GM23338 (cell line): Measurements from ENCODE around the gene ZNF281. TPM values are rescaled to one million over a fixed set of nuclear protein-coding genes. Genes with fewer than 3 reads are reported as not detected.

Source experiments
- ATAC-seq: fragments of 200-7000 bp; cut with Tn5 transposase; 3 replicates; pipeline ENCODE4 v1.9.1; 2020
- DNase-seq: peaks from one replicate; pipeline ENCODE4 v3.0.0-alpha.2; 2015; ENCODE audit warnings: low spot score
- H2AFZ ChIP-seq: fragments of 200-600 bp; sonication (generic); 2 replicates; pipeline ENCODE4 v1.8.0; 2016; ENCODE audit warnings: antibody characterized with exemption, mild to moderate bottlenecking, moderate library complexity
- H3F3A ChIP-seq: fragments of 200-600 bp; sonication (generic); replicated peaks from 2 replicates; pipeline ENCODE4 v1.8.0; 2017; ENCODE audit warnings: antibody characterized with exemption, mixed run types, low read depth
- H3K27ac ChIP-seq: fragments of 200-600 bp; sonication (generic); 2 replicates; pipeline ENCODE4 v1.6.1; 2016; ENCODE audit warnings: low read depth
- H3K27me3 ChIP-seq: fragments of 200-600 bp; sonication (generic); 2 replicates; pipeline ENCODE4 v1.8.0; 2016; ENCODE audit warnings: mild to moderate bottlenecking, mixed run types, moderate library complexity; ENCODE audit not compliant: insufficient read depth
- H3K36me3 ChIP-seq: fragments of 200-600 bp; sonication (generic); 2 replicates; pipeline ENCODE4 v1.8.0; 2016; ENCODE audit warnings: mild to moderate bottlenecking; ENCODE audit not compliant: insufficient read depth
- H3K4me1 ChIP-seq: fragments of 200-600 bp; sonication (generic); 2 replicates; pipeline ENCODE4 v1.8.0; 2016; ENCODE audit warnings: mild to moderate bottlenecking, moderate library complexity; ENCODE audit not compliant: insufficient read depth
- H3K4me2 ChIP-seq: fragments of 200-600 bp; sonication (generic); 2 replicates; pipeline ENCODE4 v1.7.1; 2017; ENCODE audit warnings: mixed run types
- H3K4me3 ChIP-seq: fragments of 200-600 bp; sonication (generic); 2 replicates; pipeline ENCODE4 v1.6.1; 2016; ENCODE audit warnings: mixed run types
- H3K79me2 ChIP-seq: fragments of 200-600 bp; sonication (generic); replicated peaks from 2 replicates; pipeline ENCODE4 v1.8.0; 2017; ENCODE audit warnings: mild to moderate bottlenecking; ENCODE audit not compliant: insufficient read depth
- H3K9me2 ChIP-seq: fragments of 200-600 bp; sonication (generic); 2 replicates; pipeline ENCODE4 v1.8.0; 2017; ENCODE audit not compliant: insufficient read depth
- H4K20me1 ChIP-seq: fragments of 200-600 bp; sonication (generic); replicated peaks from 2 replicates; pipeline ENCODE4 v1.8.0; 2017; ENCODE audit warnings: mild to moderate bottlenecking; ENCODE audit not compliant: insufficient read depth
- H3K27ac Mint-ChIP-seq: 2 replicates; pipeline ENCODE4 v1.8.0; 2020; ENCODE audit warnings: inconsistent platforms, mild to moderate bottlenecking, moderate library complexity, mixed read lengths
- H3K27me3 Mint-ChIP-seq: 3 replicates; pipeline ENCODE4 v1.8.0; 2022; ENCODE audit warnings: low read depth, mild to moderate bottlenecking, moderate library complexity, mixed read lengths, inconsistent platforms; ENCODE audit not compliant: insufficient read depth, poor library complexity
- H3K36me3 Mint-ChIP-seq: 3 replicates; pipeline ENCODE4 v1.8.0; 2021; ENCODE audit warnings: low read depth, mild to moderate bottlenecking, inconsistent platforms, moderate library complexity, mixed read lengths
- H3K4me1 Mint-ChIP-seq: 3 replicates; pipeline ENCODE4 v1.8.0; 2020; ENCODE audit warnings: mild to moderate bottlenecking, inconsistent platforms, mixed read lengths
- H3K4me3 Mint-ChIP-seq: 3 replicates; pipeline ENCODE4 v1.8.0; 2021; ENCODE audit warnings: moderate library complexity, mild to moderate bottlenecking, inconsistent platforms, mixed read lengths
- H3K9me3 Mint-ChIP-seq: 3 replicates; pipeline ENCODE4 v1.8.0; 2020; ENCODE audit warnings: moderate library complexity, mild to moderate bottlenecking, inconsistent platforms, mixed read lengths
- CREB1 ChIP-seq: fragments of 250-450 bp; sonication (Bioruptor Pico); IDR thresholded peaks from 2 replicates; pipeline ENCODE4 v1.5.0; 2020; ENCODE audit warnings: low read depth, mild to moderate bottlenecking, moderate library complexity
- EZH2 ChIP-seq: fragments of 200-600 bp; sonication (generic); IDR thresholded peaks from one replicate; pipeline ENCODE4 v1.8.0; 2017; ENCODE audit warnings: antibody characterized with exemption, mild to moderate bottlenecking, low read depth; ENCODE audit not compliant: unreplicated experiment
- EZH2phosphoT487 ChIP-seq: fragments of 200-600 bp; sonication (generic); IDR thresholded peaks from one replicate; pipeline ENCODE4 v1.8.1; 2018; ENCODE audit warnings: antibody characterized with exemption; ENCODE audit not compliant: unreplicated experiment
- JUNB ChIP-seq: IDR thresholded peaks from one replicate; pipeline ENCODE4 v1.6.1; 2016; ENCODE audit warnings: antibody characterized with exemption; ENCODE audit not compliant: unreplicated experiment
- NANOG ChIP-seq: IDR thresholded peaks from 2 replicates; pipeline ENCODE4 v1.6.1; 2016; ENCODE audit warnings: antibody characterized with exemption, borderline replicate concordance
- POLR2AphosphoS5 ChIP-seq: IDR thresholded peaks from 2 replicates; pipeline ENCODE4 v1.6.1; 2016; ENCODE audit warnings: antibody characterized with exemption, low read depth
- STAT1 ChIP-seq: IDR thresholded peaks from one replicate; pipeline ENCODE4 v1.6.1; 2016; ENCODE audit warnings: antibody characterized with exemption; ENCODE audit not compliant: unreplicated experiment
- ZNF114 ChIP-seq: fragments of 250-450 bp; sonication (Bioruptor Pico); IDR thresholded peaks from 2 replicates; pipeline ENCODE4 v1.5.0; 2020; ENCODE audit warnings: mild to moderate bottlenecking, moderate library complexity
- ZNF331 ChIP-seq: fragments of 250-450 bp; sonication (Bioruptor Pico); IDR thresholded peaks from 2 replicates; pipeline ENCODE4 v1.5.0; 2020; ENCODE audit warnings: low read depth, mild to moderate bottlenecking, moderate library complexity
- polyA plus RNA-seq: library from polyadenylated mRNA; unstranded; fragments of >200 nt; fragmentation: Nextera tagmentation; extraction: Ambion mirVana; gene quantifications from 2 replicates; pipeline ENCODE4 v1.2.1, GENCODE V29; 2016
- total RNA-seq: library from RNA; depleted of rRNA; stranded (reverse); fragments of >200 nt; shearing (Covaris generic); gene quantifications from 2 replicates; pipeline ENCODE4 v1.2.3, GENCODE V29; 2014
- TF ChIP-seq, protein P1 (sequence below): IDR thresholded peaks from one replicate; pipeline ENCODE4 v1.6.1; 2018; ENCODE audit warnings: antibody characterized with exemption; ENCODE audit not compliant: unreplicated experiment
- TF ChIP-seq, protein P2 (sequence below), 2 experiments: fragments of 200-600 bp in 1 of 2; sonication (generic) in 1 of 2; conservative IDR thresholded peaks; 2 replicates each; pipeline versions ENCODE4 v1.5.1 to v1.6.1; 2016 to 2017; ENCODE audit warnings: antibody characterized with exemption in 2 of 2, low read depth in 2 of 2, mild to moderate bottlenecking in 2 of 2, moderate library complexity in 1 of 2
- TF ChIP-seq, protein P3 (sequence below): IDR thresholded peaks from 2 replicates; pipeline ENCODE4 v1.6.1; 2016; ENCODE audit warnings: antibody characterized with exemption

ZNF281 gene
- total and polyA plus RNA-seq, 2 experiments from 2014 or later = 62.1 to 79.3 TPM

DNA sequence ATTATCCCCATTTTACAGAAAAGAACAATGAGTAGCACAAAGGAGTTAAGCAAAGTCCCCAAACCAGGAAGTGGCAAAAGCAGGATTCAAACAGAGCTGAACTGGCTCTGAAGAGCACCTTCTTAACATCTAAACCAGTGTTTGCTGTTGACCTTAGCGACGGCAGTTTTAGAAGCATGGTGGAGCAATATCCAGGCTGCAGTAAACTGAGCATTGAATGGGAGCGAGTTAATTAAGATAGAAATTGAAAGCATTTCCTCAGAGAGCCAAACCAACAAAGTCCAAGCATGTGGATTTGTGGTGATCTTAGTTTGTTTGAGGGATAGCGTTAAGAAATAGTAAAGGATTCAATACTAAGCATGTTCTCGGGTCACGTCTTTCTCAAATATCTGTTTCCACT is 13.4 kb upstream of the ZNF281 start (continued):
- TF ChIP-seq, protein P1, sequence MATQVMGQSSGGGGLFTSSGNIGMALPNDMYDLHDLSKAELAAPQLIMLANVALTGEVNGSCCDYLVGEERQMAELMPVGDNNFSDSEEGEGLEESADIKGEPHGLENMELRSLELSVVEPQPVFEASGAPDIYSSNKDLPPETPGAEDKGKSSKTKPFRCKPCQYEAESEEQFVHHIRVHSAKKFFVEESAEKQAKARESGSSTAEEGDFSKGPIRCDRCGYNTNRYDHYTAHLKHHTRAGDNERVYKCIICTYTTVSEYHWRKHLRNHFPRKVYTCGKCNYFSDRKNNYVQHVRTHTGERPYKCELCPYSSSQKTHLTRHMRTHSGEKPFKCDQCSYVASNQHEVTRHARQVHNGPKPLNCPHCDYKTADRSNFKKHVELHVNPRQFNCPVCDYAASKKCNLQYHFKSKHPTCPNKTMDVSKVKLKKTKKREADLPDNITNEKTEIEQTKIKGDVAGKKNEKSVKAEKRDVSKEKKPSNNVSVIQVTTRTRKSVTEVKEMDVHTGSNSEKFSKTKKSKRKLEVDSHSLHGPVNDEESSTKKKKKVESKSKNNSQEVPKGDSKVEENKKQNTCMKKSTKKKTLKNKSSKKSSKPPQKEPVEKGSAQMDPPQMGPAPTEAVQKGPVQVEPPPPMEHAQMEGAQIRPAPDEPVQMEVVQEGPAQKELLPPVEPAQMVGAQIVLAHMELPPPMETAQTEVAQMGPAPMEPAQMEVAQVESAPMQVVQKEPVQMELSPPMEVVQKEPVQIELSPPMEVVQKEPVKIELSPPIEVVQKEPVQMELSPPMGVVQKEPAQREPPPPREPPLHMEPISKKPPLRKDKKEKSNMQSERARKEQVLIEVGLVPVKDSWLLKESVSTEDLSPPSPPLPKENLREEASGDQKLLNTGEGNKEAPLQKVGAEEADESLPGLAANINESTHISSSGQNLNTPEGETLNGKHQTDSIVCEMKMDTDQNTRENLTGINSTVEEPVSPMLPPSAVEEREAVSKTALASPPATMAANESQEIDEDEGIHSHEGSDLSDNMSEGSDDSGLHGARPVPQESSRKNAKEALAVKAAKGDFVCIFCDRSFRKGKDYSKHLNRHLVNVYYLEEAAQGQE = no peak

DNA sequence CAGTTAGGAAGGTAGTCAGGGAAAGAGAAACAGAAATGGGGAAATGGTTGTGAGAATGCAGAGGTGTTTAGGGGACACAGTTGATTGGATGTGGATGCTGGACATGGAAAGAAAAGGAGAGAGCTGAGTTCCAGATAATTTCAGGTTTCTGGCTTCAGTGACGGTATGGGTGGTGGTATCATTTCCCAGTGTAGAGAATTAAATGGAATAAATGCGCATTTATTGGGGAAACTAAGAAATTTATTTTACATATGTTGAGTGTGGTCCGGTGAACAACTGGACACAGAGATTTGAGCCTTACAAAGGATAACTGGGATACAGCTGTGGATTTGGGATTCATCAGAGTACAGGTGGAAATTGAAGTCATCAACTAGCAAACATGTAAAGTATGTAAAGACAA is 12.4 kb upstream of the ZNF281 start:
- Mint-ChIP-seq H3K27me3 (peaks cover 2% of the 10 kb centered on the region), H3K4me1 (peaks cover 16% of the 10 kb centered on the region)
- TF ChIP-seq, protein P2, sequence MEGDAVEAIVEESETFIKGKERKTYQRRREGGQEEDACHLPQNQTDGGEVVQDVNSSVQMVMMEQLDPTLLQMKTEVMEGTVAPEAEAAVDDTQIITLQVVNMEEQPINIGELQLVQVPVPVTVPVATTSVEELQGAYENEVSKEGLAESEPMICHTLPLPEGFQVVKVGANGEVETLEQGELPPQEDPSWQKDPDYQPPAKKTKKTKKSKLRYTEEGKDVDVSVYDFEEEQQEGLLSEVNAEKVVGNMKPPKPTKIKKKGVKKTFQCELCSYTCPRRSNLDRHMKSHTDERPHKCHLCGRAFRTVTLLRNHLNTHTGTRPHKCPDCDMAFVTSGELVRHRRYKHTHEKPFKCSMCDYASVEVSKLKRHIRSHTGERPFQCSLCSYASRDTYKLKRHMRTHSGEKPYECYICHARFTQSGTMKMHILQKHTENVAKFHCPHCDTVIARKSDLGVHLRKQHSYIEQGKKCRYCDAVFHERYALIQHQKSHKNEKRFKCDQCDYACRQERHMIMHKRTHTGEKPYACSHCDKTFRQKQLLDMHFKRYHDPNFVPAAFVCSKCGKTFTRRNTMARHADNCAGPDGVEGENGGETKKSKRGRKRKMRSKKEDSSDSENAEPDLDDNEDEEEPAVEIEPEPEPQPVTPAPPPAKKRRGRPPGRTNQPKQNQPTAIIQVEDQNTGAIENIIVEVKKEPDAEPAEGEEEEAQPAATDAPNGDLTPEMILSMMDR (conservative IDR thresholded peaks at IDR 0.05; ENCODE audit: low read depth in 2 of 2) = no peak
- TF ChIP-seq JUNB = no peak
- TF ChIP-seq, protein P3, sequence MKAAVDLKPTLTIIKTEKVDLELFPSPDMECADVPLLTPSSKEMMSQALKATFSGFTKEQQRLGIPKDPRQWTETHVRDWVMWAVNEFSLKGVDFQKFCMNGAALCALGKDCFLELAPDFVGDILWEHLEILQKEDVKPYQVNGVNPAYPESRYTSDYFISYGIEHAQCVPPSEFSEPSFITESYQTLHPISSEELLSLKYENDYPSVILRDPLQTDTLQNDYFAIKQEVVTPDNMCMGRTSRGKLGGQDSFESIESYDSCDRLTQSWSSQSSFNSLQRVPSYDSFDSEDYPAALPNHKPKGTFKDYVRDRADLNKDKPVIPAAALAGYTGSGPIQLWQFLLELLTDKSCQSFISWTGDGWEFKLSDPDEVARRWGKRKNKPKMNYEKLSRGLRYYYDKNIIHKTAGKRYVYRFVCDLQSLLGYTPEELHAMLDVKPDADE = no peak
- no peak for TF ChIP-seq POLR2AphosphoS5
- TF ChIP-seq STAT1 = no peak
- no peak for TF ChIP-seq ZNF331 (CRISPR knock-in tag)
- TF ChIP-seq ZNF114 (CRISPR knock-in tag) = no peak
- no peak for TF ChIP-seq EZH2phosphoT487
- TF ChIP-seq EZH2 = no peak
- TF ChIP-seq CREB1 (CRISPR knock-in tag) = no peak
- no peak for TF ChIP-seq NANOG
- TF ChIP-seq, protein P1 = no peak

More for the DNA sequence above, 12.4 kb upstream of the ZNF281 start:
- Histone ChIP-seq H3K4me3 (no peak overlapping the region), H3K36me3 (peaks cover 11% of the 10 kb centered on the region; the same call in 1 of the 2 replicates), H3K4me1 (peaks cover 7% of the 10 kb centered on the region), H4K20me1 (peaks cover 15% of the 10 kb centered on the region), H3K27ac (peak overlapping the region; percentile 79), H3K4me2 (no peak overlapping the region), H3F3A (peaks cover 10% of the 10 kb centered on the region), H3K27me3 (no peaks in the 10 kb centered on the region), H3K9me2 (no peaks in the 10 kb centered on the region), H2AFZ (no peak overlapping the region), H3K79me2 (peaks cover 99% of the 10 kb centered on the region)
- Mint-ChIP-seq H3K9me3 (no peaks in the 10 kb centered on the region), H3K27ac (no peak overlapping the region; the same call in 1 of the 2 replicates), H3K36me3 (peaks cover 59% of the 10 kb centered on the region), H3K4me3 (no peak overlapping the region)
- ATAC-seq = no peak
- no peak for DNase-seq
